Measurements from ENCODE around the gene BRIP1. TPM values are rescaled to one million over a fixed set of nuclear protein-coding genes. Genes with fewer than 3 reads are reported as not detected.
"Not testable (repeated sequence)": the region's sequence is repeated elsewhere in the genome, so short reads cannot be mapped to it uniquely, and the experiment has no call there.

The BRIP1 gene
- total RNA-seq, 1 donor from 2014 or later: 5.2 TPM

GRCh38 chr17:61734012-61734411 lies 129.3 kb downstream of the BRIP1 start:
- Histone ChIP-seq H3K27me3 (ENCODE audit: control insufficient read depth, insufficient read depth, low read length) (no peaks in the 10 kb centered on the region), H3K4me3 (ENCODE audit: low read depth, low read length) (no peak overlapping the region), H3K36me3 (ENCODE audit: control insufficient read depth, insufficient read depth, low read length) (no peaks in the 10 kb centered on the region)
- TF ChIP-seq CTCF (IDR thresholded peaks at IDR 0.05; ENCODE audit: insufficient read depth, low read length, poor library complexity, severe bottlenecking): no peak
- DNase-seq (ENCODE audit: low read depth): no peak

- H3K36me3 ChIP-seq (ENCODE audit: control insufficient read depth, insufficient read depth, low read length): no peaks in the 10 kb centered on the region
- DNase-seq (ENCODE audit: low read depth): no peak
- TF ChIP-seq CTCF (IDR thresholded peaks at IDR 0.05; ENCODE audit: insufficient read depth, low read length, poor library complexity, severe bottlenecking): no peak
- no peaks in the 10 kb centered on the region for H3K27me3 ChIP-seq (ENCODE audit: control insufficient read depth, insufficient read depth, low read length)
- H3K4me3 ChIP-seq (ENCODE audit: low read depth, low read length): no peak overlapping the region
Measured at GRCh38 chr17:61733021-61733420, 130.3 kb downstream of the BRIP1 start.

GRCh38 chr17:61732169-61732568 lies 131.2 kb downstream of the BRIP1 start:
- no peak for DNase-seq (ENCODE audit: low read depth)
- Histone ChIP-seq H3K4me3 (ENCODE audit: low read depth, low read length) (no peak overlapping the region), H3K27me3 (ENCODE audit: control insufficient read depth, insufficient read depth, low read length) (no peaks in the 10 kb centered on the region), H3K36me3 (ENCODE audit: control insufficient read depth, insufficient read depth, low read length) (no peaks in the 10 kb centered on the region)
- TF ChIP-seq CTCF (IDR thresholded peaks at IDR 0.05; ENCODE audit: insufficient read depth, low read length, poor library complexity, severe bottlenecking): no peak

- Histone ChIP-seq H3K4me3 (ENCODE audit: low read depth, low read length) (no peak overlapping the region), H3K27me3 (ENCODE audit: control insufficient read depth, insufficient read depth, low read length) (no peaks in the 10 kb centered on the region), H3K36me3 (ENCODE audit: control insufficient read depth, insufficient read depth, low read length) (no peaks in the 10 kb centered on the region)
- no peak for TF ChIP-seq CTCF (IDR thresholded peaks at IDR 0.05; ENCODE audit: insufficient read depth, low read length, poor library complexity, severe bottlenecking)
- no peak for DNase-seq (ENCODE audit: low read depth)
Measured at GRCh38 chr17:61731330-61731729, 132.0 kb downstream of the BRIP1 start.

- Histone ChIP-seq H3K36me3 (ENCODE audit: control insufficient read depth, insufficient read depth, low read length) (no peaks in the 10 kb centered on the region), H3K27me3 (ENCODE audit: control insufficient read depth, insufficient read depth, low read length) (no peaks in the 10 kb centered on the region), H3K4me3 (ENCODE audit: low read depth, low read length) (no peak overlapping the region)
- no peak for TF ChIP-seq CTCF (IDR thresholded peaks at IDR 0.05; ENCODE audit: insufficient read depth, low read length, poor library complexity, severe bottlenecking)
- no peak for DNase-seq (ENCODE audit: low read depth)
Measured at GRCh38 chr17:61729690-61730268, 133.5 kb downstream of the BRIP1 start.

- no peak for TF ChIP-seq CTCF (IDR thresholded peaks at IDR 0.05; ENCODE audit: insufficient read depth, low read length, poor library complexity, severe bottlenecking)
- DNase-seq (ENCODE audit: low read depth): no peak
- Histone ChIP-seq H3K36me3 (ENCODE audit: control insufficient read depth, insufficient read depth, low read length) (no peaks in the 10 kb centered on the region), H3K4me3 (ENCODE audit: low read depth, low read length) (no peak overlapping the region), H3K27me3 (ENCODE audit: control insufficient read depth, insufficient read depth, low read length) (no peaks in the 10 kb centered on the region)
Measured at GRCh38 chr17:61728297-61728836, 135.0 kb downstream of the BRIP1 start.

GRCh38 chr17:61727798-61728197 lies 135.5 kb downstream of the BRIP1 start:
- not testable (repeated sequence) for DNase-seq (ENCODE audit: low read depth); H3K27me3 ChIP-seq (ENCODE audit: control insufficient read depth, insufficient read depth, low read length); H3K4me3 ChIP-seq (ENCODE audit: low read depth, low read length); H3K36me3 ChIP-seq (ENCODE audit: control insufficient read depth, insufficient read depth, low read length)
